Neural cell (in vitro differentiated cells): ENCODE results near the gene PTPRA.

Source experiments
- CTCF ChIP-seq: fragments of 450-650 bp; IDR thresholded peaks from 2 replicates; pipeline ENCODE4 v1.5.1; 2014; ENCODE audit warnings: antibody characterized with exemption, mild to moderate bottlenecking, moderate library complexity; ENCODE audit not compliant: poor library complexity, severe bottlenecking
- EP300 ChIP-seq: fragments of 450-650 bp; conservative IDR thresholded peaks from 2 replicates; pipeline ENCODE4 v1.6.1; 2014; ENCODE audit warnings: antibody characterized with exemption, mild to moderate bottlenecking, moderate library complexity; ENCODE audit not compliant: poor library complexity, severe bottlenecking
- EZH2 ChIP-seq: fragments of 200-600, 300-800 bp; shearing (Covaris generic), sonication (generic); IDR thresholded peaks from 2 replicates; pipeline ENCODE4 v1.6.1; 2014; ENCODE audit warnings: antibody characterized with exemption, low read length, borderline replicate concordance, mild to moderate bottlenecking; ENCODE audit not compliant: insufficient read depth, poor library complexity, severe bottlenecking
- MXI1 ChIP-seq: fragments of 450-650 bp; conservative IDR thresholded peaks from 2 replicates; pipeline ENCODE4 v1.6.1; 2014; ENCODE audit warnings: antibody characterized with exemption, mild to moderate bottlenecking; ENCODE audit not compliant: poor library complexity, severe bottlenecking
- TAF1 ChIP-seq: IDR thresholded peaks from 2 replicates; pipeline ENCODE4 v1.6.1; 2012; ENCODE audit warnings: low read depth

- TF ChIP-seq MXI1 (no peak), CTCF (no peak), TAF1 (no peak), EP300 (no peak), EZH2 (no peak)
These were observed 173.6 kb downstream of the PTPRA start for GRCh38 chr20:3046677-3047462.
